SK-N-SH (cell line): ENCODE results near the gene NR1H4. TPM values are rescaled to one million over a fixed set of nuclear protein-coding genes. Genes with fewer than 3 reads are reported as not detected.

Source experiments
- CTCF ChIA-PET: fragments of 300-600, 350-600 bp; formaldehyde crosslinking; extraction: SDS; loops from one replicate; lab custom pipeline; 2021; lab: Yijun Ruan, JAX
- POLR2A ChIA-PET: fragments of 350-600 bp; sonication (Branson Sonifier 250); formaldehyde crosslinking; extraction: SDS; loops from one replicate; lab custom pipeline; 2020; ENCODE audit warnings: antibody characterized with exemption, inconsistent platforms; lab: Yijun Ruan, JAX
- DNase-seq: peaks from one replicate; pipeline ENCODE4 v3.0.0; 2012
- H2AFZ ChIP-seq: fragments of 200-600 bp; sonication (generic); 2 replicates; pipeline ENCODE4 v1.8.1; 2016; ENCODE audit warnings: antibody characterized with exemption, mild to moderate bottlenecking, low read depth
- H3F3A ChIP-seq: fragments of 200-600 bp; sonication (generic); replicated peaks from 2 replicates; pipeline ENCODE3; 2016; ENCODE audit warnings: antibody characterized with exemption, mild to moderate bottlenecking; ENCODE audit not compliant: insufficient read depth
- H3K27ac ChIP-seq, 2 experiments: fragments of 200-500 bp in 1 of 2; fragments of 200-600 bp in 1 of 2; sonication (Bioruptor generic) in 1 of 2; sonication (generic), shearing (Covaris generic) in 1 of 2; 2 replicates each; pipeline versions ENCODE4 v1.5.1 to v1.6.1; 2014 to 2016; ENCODE audit warnings: low read depth in 2 of 2, inconsistent platforms in 1 of 2, low read length in 1 of 2, mild to moderate bottlenecking in 1 of 2, mixed read lengths in 1 of 2
- H3K27me3 ChIP-seq: fragments of 200-600 bp; sonication (generic), shearing (Covaris generic); 2 replicates; pipeline ENCODE4 v1.6.1; 2016; ENCODE audit warnings: mixed run types; ENCODE audit not compliant: insufficient read depth
- H3K36me3 ChIP-seq, 2 experiments: fragments of 200-500 bp in 1 of 2; fragments of 200-600 bp in 1 of 2; sonication (Bioruptor generic) in 1 of 2; sonication (generic) in 1 of 2; replicated peaks in 1 of 2; 2 replicates each; pipeline versions ENCODE3 to v1.5.1; 2014 to 2016; ENCODE audit warnings: low read length in 1 of 2, mild to moderate bottlenecking in 1 of 2; ENCODE audit not compliant: insufficient read depth in 2 of 2, control insufficient read depth in 1 of 2
- H3K4me1 ChIP-seq, 2 experiments: fragments of 200-500 bp in 1 of 2; fragments of 200-600 bp in 1 of 2; sonication (Bioruptor generic) in 1 of 2; sonication (generic), shearing (Covaris generic) in 1 of 2; 2 replicates each; pipeline versions ENCODE4 v1.5.1 to v1.6.1; 2014 to 2016; ENCODE audit warnings: low read depth in 1 of 2, low read length in 1 of 2, mixed run types in 1 of 2; ENCODE audit not compliant: insufficient read depth in 2 of 2, control insufficient read depth in 1 of 2
- H3K4me2 ChIP-seq: fragments of 200-600 bp; sonication (generic), shearing (Covaris generic); 2 replicates; pipeline ENCODE4 v1.6.1; 2017; ENCODE audit warnings: mixed run types
- H3K4me3 ChIP-seq, 2 experiments: fragments of 200-500 bp in 1 of 2; fragments of 200-600 bp in 1 of 2; sonication (Bioruptor generic) in 1 of 2; sonication (generic), shearing (Covaris generic) in 1 of 2; 2 replicates each; pipeline versions ENCODE4 v1.5.1 to v1.8.1; 2014 to 2016; ENCODE audit warnings: low read depth in 2 of 2, inconsistent platforms in 1 of 2, low read length in 1 of 2, mild to moderate bottlenecking in 1 of 2, mixed read lengths in 1 of 2, moderate library complexity in 1 of 2
- H3K79me2 ChIP-seq: fragments of 200-600 bp; sonication (generic); 2 replicates; pipeline ENCODE4 v1.8.1; 2017; ENCODE audit warnings: mild to moderate bottlenecking; ENCODE audit not compliant: insufficient read depth
- H3K9ac ChIP-seq: fragments of 200-600 bp; sonication (generic); 2 replicates; pipeline ENCODE4 v1.6.1; 2017; ENCODE audit warnings: mixed run types
- H3K9me2 ChIP-seq: fragments of 200-600 bp; sonication (generic); 2 replicates; pipeline ENCODE4 v1.6.1; 2017; ENCODE audit warnings: mixed run types
- H3K9me3 ChIP-seq: fragments of 200-600 bp; sonication (generic); 2 replicates; pipeline ENCODE4 v1.6.1; 2017; ENCODE audit warnings: mixed run types, mild to moderate bottlenecking, moderate library complexity
- H4K20me1 ChIP-seq: fragments of 200-600 bp; sonication (generic); 2 replicates; pipeline ENCODE4 v1.6.1; 2017; ENCODE audit warnings: mild to moderate bottlenecking, mixed run types; ENCODE audit not compliant: insufficient read depth
- CHD2 ChIP-seq: fragments of 150-350 bp; IDR thresholded peaks from 2 replicates; pipeline ENCODE4 v1.6.1; 2018; ENCODE audit warnings: low read length; ENCODE audit not compliant: partially characterized antibody
- ELF1 ChIP-seq: IDR thresholded peaks from 2 replicates; pipeline ENCODE4 v1.4.0; 2012
- EP300 ChIP-seq, 2 experiments: IDR thresholded peaks; 2 replicates each; pipeline versions ENCODE4 v1.4.0 to v1.6.1; 2012; ENCODE audit warnings: borderline replicate concordance in 1 of 2, low read depth in 1 of 2, low read length in 1 of 2
- FOSL2 ChIP-seq: IDR thresholded peaks from 2 replicates; pipeline ENCODE4 v1.4.0; 2012; ENCODE audit warnings: low read depth, mild to moderate bottlenecking, moderate library complexity, borderline replicate concordance
- FOXJ3 ChIP-seq: sonication (generic); formaldehyde crosslinking; IDR thresholded peaks from 2 replicates; pipeline ENCODE4 v1.5.1; 2020; ENCODE audit warnings: mild to moderate bottlenecking, missing genetic modification reagents
- GATA2 ChIP-seq: sonication (generic); formaldehyde crosslinking; IDR thresholded peaks from 2 replicates; pipeline ENCODE4 v1.5.0; 2020; ENCODE audit warnings: mild to moderate bottlenecking, missing genetic modification reagents
- IRF3 ChIP-seq: fragments of 150-350 bp; IDR thresholded peaks from 2 replicates; pipeline ENCODE4 v1.6.1; 2016; ENCODE audit warnings: mild to moderate bottlenecking, low read depth, low read length
- MAX ChIP-seq: IDR thresholded peaks from 2 replicates; pipeline ENCODE4 v1.4.0; 2012; ENCODE audit warnings: low read depth
- MEF2A ChIP-seq: IDR thresholded peaks from 2 replicates; pipeline ENCODE4 v1.4.0; 2012; ENCODE audit warnings: low read depth, borderline replicate concordance
- NFIC ChIP-seq: IDR thresholded peaks from 2 replicates; pipeline ENCODE4 v1.4.0; 2012; ENCODE audit warnings: borderline replicate concordance
- NRF1 ChIP-seq: IDR thresholded peaks from 2 replicates; pipeline ENCODE4 v1.6.1; 2012; ENCODE audit warnings: low read depth, mild to moderate bottlenecking, low read length
- PBX3 ChIP-seq: IDR thresholded peaks from 2 replicates; pipeline ENCODE4; 2012
- POLR2AphosphoS5 ChIP-seq: IDR thresholded peaks from 2 replicates; pipeline ENCODE4 v1.6.1; 2012; ENCODE audit warnings: low read depth, low read length
- RAD21 ChIP-seq: IDR thresholded peaks from 2 replicates; pipeline ENCODE4 v1.6.1; 2012; ENCODE audit warnings: mild to moderate bottlenecking, low read length
- RCOR1 ChIP-seq: fragments of 150-350 bp; IDR thresholded peaks from 2 replicates; pipeline ENCODE4 v1.6.1; 2017; ENCODE audit warnings: antibody characterized with exemption, low read length
- RXRA ChIP-seq: IDR thresholded peaks from 2 replicates; pipeline ENCODE4 v1.4.0; 2012; ENCODE audit warnings: low read depth, mild to moderate bottlenecking, borderline replicate concordance
- SMC3 ChIP-seq: IDR thresholded peaks from 2 replicates; pipeline ENCODE4 v1.6.1; 2012; ENCODE audit warnings: low read depth, low read length, improper control_type of control experiment
- TEAD4 ChIP-seq: IDR thresholded peaks from 2 replicates; pipeline ENCODE4 v1.4.0; 2012; ENCODE audit warnings: mild to moderate bottlenecking, borderline replicate concordance; ENCODE audit not compliant: insufficient read depth
- USF1 ChIP-seq: IDR thresholded peaks from 2 replicates; pipeline ENCODE4 v1.4.0; 2012; ENCODE audit warnings: low read depth, borderline replicate concordance
- WGBS: methylation state at CpG from one replicate; pipeline ENCODE4 v1.1.6; 2017; ENCODE audit warnings: low lambda C conversion rate; 5-methylcytosine and 5-hydroxymethylcytosine counted together
- polyA plus RNA-seq, 3 experiments: library from polyadenylated mRNA; depleted of rRNA; stranded (reverse); fragments of >200 nt; gene quantifications; 2 replicates each; pipeline ENCODE4 v1.2.3, GENCODE V29; 2012

NR1H4 gene
- polyA plus RNA-seq, 1 of the 3 experiments (the other 2 are of a cell fraction): not detected

- Histone ChIP-seq H3K79me2 (no peaks in the 10 kb centered on the region), H3K9me2 (no peaks in the 10 kb centered on the region), H3K4me1 (no peaks in the 10 kb centered on the region), H3K9me3 (no peaks in the 10 kb centered on the region), H3F3A (no peaks in the 10 kb centered on the region), H3K4me2 (no peak overlapping the region), H3K36me3 (no peaks in the 10 kb centered on the region), H3K4me3 (no peak overlapping the region), H3K27ac (no peak overlapping the region), H4K20me1 (no peaks in the 10 kb centered on the region), H2AFZ (no peak overlapping the region), H3K9ac (no peak overlapping the region), H3K27me3 (no peaks in the 10 kb centered on the region; the same call in 1 of the 2 replicates)
- DNase-seq: no peak
- no peak for TF ChIP-seq IRF3
- no peak for TF ChIP-seq RAD21
- TF ChIP-seq ELF1: no peak
- TF ChIP-seq GATA2: no peak
- TF ChIP-seq MEF2A: no peak
- TF ChIP-seq TEAD4: no peak
- no peak for TF ChIP-seq CHD2
- TF ChIP-seq NFIC: no peak
- no peak for TF ChIP-seq POLR2AphosphoS5
- TF ChIP-seq SMC3: no peak
- TF ChIP-seq RCOR1: no peak
- no peak for TF ChIP-seq FOSL2
- no peak for TF ChIP-seq NRF1
- no peak for TF ChIP-seq MAX
- TF ChIP-seq PBX3: no peak
- no peak for TF ChIP-seq USF1
- no peak for TF ChIP-seq FOXJ3
- TF ChIP-seq EP300 (IDR thresholded peaks at IDR 0.05; ENCODE audit: borderline replicate concordance in 1 of 2, low read depth in 1 of 2, low read length in 1 of 2): no peak
- no peak for TF ChIP-seq RXRA
- WGBS: 78% methylated on average over 2 of the region's 2 CpGs
- ChIA-PET POLR2A (no interaction called here), CTCF (no interaction called here)
These were observed 1.3 kb upstream of the NR1H4 start for GRCh38 chr12:100472325-100472724.
